Fibroblast of skin of left biceps (primary cell): ENCODE results near the gene TEX22.

Experiments used
- DNase-seq, 2 experiments: peaks; one replicate each; pipeline ENCODE4 v3.0.0-alpha.2; 2013; ENCODE audit warnings: low read depth in 2 of 2

Gene TEX22

GRCh38 chr14:105366386-105367074 lies 31.8 kb upstream of the TEX22 start:
- no peak for DNase-seq

- DNase-seq: no peak
Observed at GRCh38 chr14:105367116-105368031, 31.0 kb upstream of the TEX22 start.

GRCh38 chr14:105368032-105368417 lies 30.3 kb upstream of the TEX22 start:
- DNase-seq: no peak

- no peak for DNase-seq
Observed at GRCh38 chr14:105368426-105368825, 29.9 kb upstream of the TEX22 start.

- no peak for DNase-seq
Observed at GRCh38 chr14:105368910-105369652, 29.3 kb upstream of the TEX22 start.

- no peak for DNase-seq
Observed at GRCh38 chr14:105369653-105370040, 28.7 kb upstream of the TEX22 start.

- no peak for DNase-seq
Observed at GRCh38 chr14:105374389-105374788, 23.9 kb upstream of the TEX22 start.

GRCh38 chr14:105375635-105376057 lies 22.7 kb upstream of the TEX22 start:
- no peak for DNase-seq

GRCh38 chr14:105376521-105377440 lies 21.6 kb upstream of the TEX22 start:
- no peak for DNase-seq

GRCh38 chr14:105377555-105378182 lies 20.7 kb upstream of the TEX22 start:
- no peak for DNase-seq

GRCh38 chr14:105378199-105378598 lies 20.1 kb upstream of the TEX22 start:
- no peak for DNase-seq

- DNase-seq: no peak
Observed at GRCh38 chr14:105378873-105379685, 19.3 kb upstream of the TEX22 start.

- no peak for DNase-seq
Observed at GRCh38 chr14:105379946-105380345, 18.4 kb upstream of the TEX22 start.

GRCh38 chr14:105380756-105381155 lies 17.6 kb upstream of the TEX22 start:
- no peak for DNase-seq

- no peak for DNase-seq
Observed at GRCh38 chr14:105381446-105382342, 16.6 kb upstream of the TEX22 start.

- no peak for DNase-seq
Observed at GRCh38 chr14:105382343-105383082, 15.8 kb upstream of the TEX22 start.

GRCh38 chr14:105383083-105383730 lies 15.1 kb upstream of the TEX22 start:
- no peak for DNase-seq
